Measurements from ENCODE around the gene RNF40.

The RNF40 gene

DNA sequence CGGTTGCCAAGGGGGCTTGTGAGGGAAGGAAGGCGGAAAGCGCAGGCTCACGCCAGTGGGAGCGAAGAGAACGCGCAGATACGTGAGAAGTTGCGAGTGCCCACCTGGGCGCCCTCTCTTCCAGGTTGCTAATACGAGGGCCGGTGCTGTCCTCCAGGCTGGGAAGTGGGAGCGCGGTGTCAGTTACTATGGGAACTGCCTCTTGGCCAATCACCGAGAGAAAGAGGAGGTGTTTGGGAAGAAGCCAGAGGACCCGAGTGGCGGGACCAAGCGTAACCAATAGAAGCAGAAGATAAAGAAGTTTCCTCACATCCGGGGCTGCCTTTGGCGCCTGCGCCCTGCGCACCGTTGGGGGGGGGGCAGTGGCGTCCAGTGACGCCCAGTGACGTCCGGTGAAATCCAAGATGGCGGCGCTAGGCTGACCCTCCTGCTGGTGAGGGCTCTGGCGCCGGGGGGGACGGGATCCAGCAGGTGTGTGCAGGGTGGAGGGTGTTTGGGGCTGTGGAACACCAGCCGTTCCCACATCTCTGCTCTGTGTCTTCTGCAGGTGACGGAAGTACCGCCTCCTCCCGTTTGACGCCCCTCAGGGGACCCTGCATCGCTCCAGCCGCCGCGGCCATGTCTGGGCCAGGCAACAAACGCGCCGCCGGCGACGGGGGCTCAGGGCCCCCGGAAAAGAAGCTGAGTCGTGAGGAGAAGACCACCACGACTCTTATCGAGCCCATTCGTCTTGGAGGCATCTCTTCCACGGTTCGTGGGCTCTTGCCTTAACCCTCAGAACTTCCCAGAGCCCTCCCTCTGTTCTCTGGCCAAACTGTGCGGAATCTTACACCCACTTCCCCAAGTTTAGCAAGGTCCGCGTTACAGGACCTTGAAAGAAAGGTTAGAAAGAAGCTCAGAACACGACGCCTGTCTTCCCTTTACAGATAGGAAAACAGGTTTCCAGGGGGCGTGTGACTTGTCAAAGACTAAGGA, at the start of gene RNF40, which contains the start of gene CFAP119:
RNF40 (plus strand) TSS at position 395 of the 975 bp plus-strand sequence; CDS start at position 619, 224 bp downstream.
CFAP119 (minus strand) TSS at position 135 of the 975 bp plus-strand sequence. CDS start 314 bp downstream, outside the sequence.
- DNase-seq: peak; percentile 86

DNA sequence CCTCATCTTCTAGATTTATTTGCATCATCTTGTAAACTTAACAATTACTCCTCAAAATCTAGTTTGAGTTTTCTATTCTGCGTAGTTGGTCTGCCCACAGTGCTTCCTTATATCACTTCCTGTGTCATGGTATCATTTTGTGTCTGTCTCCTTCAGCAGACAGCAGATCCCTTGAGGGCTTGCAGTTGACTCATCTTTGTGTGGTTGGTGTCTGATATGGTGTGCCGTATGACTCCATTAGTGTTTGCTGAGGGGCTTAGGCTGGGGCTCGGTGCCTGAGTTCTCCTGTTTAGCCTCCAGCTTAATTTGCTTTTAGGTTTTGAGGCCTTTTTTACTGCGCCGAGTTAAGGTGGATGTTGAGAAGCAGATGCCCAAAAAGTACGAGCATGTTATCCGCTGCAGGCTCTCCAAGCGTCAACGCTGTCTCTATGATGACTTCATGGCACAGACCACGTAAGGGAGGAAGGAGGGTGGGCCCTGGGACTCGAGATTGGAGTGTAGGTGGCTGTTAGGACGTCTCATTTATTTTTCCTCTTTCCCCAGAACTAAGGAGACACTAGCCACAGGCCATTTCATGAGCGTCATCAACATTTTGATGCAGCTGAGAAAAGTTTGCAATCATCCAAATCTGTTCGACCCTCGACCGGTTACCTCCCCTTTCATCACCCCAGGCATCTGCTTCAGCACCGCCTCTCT, 46.2 kb upstream of the RNF40 start:
- DNase-seq: no peak

DNA sequence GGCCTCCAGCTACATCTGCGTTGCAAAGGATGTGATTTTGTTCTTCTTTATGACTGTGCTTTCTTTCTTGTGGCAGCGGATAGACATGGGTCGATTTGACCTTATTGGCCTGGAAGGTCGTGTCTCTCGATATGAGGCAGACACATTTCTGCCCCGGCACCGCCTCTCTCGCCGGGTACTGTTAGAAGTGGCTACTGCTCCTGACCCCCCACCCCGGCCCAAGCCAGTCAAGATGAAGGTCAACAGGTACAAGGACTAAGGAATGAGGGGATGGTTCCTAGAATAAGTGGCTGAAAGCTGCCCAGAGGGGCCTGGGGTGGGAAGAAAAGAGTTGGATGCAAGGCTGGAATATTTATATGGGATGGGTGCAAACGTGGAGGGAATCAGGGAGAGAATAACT, 42.0 kb upstream of the RNF40 start:
- no peak for DNase-seq

DNA sequence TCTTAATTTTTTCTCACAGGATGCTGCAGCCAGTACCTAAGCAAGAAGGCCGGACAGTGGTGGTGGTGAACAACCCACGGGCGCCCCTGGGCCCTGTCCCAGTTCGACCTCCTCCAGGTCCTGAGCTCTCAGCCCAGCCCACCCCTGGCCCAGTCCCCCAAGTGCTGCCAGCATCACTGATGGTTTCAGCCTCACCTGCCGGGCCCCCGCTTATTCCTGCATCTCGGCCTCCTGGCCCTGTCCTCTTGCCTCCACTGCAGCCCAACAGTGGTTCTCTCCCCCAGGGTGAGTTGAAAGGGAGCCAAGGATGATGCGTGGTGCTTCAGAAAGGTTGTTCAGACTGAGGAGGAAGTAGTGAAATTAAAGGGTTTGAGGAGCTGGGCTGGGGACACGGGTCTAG, 41.4 kb upstream of the RNF40 start:
- no peak for DNase-seq

DNA sequence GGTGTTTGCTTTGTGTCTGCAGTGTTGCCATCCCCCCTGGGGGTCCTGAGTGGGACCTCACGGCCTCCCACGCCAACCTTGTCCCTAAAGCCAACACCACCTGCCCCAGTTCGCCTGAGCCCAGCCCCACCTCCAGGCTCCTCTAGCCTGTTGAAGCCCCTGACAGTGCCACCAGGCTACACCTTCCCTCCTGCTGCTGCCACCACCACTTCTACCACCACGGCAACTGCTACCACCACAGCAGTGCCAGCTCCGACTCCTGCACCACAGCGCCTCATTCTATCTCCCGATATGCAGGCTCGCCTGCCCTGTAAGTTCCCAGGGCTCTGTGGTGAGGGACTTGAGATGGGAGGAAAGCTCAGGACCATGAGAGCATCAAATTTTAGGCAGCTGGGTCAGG, 41.0 kb upstream of the RNF40 start:
- DNase-seq: no peak

DNA sequence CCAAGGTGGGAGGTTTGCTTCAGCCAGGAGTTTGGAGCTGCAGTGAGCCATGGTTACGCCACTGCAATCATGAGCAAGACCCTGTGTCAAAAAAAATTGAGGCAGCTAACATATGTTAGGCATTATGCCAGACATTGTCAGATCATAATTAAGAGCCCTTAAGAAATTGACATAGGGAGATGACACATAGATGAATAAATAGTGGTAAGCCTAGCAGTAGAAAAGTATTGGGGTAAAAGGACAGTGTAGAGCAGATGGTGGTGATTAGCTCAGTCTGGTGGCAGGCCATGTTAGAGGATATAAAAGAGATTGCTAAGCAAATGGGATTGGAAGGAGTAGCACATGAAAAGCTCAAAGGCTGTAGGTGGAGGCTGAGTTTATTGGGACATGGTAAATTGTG, 40.5 kb upstream of the RNF40 start:
- DNase-seq: no peak

DNA sequence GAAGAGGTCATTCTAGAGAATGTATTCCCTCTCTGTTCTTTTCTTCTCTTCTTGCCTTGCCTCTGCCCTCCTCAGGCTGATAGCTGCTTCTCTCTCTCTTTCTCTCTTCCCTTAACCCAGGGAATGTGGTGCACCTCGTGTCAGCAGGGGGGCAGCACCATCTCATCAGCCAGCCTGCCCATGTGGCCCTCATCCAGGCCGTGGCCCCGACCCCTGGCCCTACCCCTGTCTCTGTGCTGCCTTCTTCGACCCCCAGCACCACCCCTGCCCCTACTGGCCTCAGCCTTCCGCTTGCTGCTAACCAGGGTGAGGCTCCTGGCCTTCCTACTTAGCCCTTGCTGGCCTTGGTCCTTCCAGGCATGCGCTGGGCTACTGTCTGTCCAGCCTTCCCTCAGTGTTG, 39.7 kb upstream of the RNF40 start:
- DNase-seq: no peak

DNA sequence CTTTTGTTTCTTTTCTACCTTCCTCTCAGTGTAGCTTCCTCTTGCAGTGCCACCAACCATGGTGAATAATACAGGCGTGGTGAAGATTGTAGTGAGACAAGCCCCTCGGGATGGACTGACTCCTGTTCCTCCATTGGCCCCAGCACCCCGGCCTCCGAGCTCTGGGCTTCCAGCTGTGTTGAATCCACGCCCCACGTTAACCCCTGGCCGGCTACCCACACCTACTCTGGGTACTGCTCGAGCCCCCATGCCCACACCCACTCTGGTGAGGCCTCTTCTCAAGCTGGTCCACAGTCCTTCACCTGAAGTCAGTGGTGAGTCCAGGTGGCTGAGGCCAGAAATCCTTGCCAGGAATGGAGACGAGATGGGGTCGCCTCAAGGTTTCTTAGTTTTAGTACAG, 39.2 kb upstream of the RNF40 start:
- no peak for DNase-seq

DNA sequence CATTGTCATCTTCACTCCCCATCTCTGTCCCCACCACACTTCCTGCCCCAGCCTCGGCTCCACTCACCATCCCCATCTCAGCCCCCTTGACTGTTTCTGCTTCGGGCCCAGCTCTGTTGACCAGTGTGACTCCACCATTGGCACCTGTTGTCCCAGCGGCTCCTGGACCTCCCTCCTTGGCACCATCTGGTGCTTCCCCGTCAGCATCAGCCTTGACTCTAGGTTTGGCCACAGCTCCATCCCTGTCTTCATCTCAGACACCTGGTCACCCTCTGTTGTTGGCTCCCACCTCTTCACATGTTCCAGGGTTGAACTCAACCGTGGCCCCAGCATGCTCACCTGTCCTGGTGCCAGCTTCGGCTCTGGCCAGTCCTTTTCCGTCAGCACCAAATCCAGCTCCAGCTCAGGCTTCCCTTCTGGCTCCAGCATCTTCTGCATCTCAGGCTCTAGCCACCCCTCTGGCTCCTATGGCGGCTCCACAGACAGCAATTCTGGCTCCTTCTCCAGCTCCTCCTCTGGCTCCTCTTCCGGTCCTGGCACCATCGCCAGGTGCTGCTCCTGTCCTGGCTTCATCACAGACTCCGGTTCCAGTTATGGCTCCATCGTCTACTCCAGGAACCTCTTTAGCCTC, 38.3 kb upstream of the RNF40 start:
- no peak for DNase-seq

DNA sequence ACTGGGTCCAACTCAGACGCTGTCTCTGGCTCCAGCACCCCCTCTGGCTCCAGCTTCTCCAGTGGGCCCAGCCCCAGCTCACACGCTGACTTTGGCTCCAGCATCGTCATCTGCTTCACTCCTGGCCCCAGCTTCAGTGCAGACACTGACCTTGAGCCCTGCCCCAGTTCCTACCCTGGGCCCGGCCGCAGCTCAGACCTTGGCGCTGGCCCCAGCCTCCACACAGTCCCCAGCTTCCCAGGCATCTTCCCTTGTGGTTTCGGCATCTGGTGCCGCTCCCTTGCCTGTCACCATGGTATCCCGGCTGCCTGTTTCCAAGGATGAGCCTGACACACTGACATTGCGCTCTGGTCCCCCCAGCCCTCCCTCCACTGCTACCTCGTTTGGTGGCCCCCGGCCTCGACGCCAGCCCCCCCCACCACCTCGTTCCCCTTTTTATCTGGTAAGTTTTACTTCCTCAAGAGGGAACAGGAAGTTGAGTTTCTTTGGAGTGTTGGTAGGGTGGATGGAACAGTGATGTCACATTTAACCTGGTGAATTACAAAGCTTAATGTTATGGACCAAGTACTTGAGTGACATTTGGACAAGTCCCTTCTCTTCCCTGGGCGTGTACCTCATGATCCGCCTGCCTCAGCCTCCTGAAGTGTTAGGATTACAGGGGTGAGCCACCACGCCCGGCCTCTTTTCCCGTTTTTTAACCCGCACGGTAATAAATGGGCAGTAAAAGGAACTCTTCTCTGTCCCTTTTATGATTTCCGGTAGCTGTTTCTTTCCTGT, 37.3 kb upstream of the RNF40 start:
- no peak for DNase-seq

DNA sequence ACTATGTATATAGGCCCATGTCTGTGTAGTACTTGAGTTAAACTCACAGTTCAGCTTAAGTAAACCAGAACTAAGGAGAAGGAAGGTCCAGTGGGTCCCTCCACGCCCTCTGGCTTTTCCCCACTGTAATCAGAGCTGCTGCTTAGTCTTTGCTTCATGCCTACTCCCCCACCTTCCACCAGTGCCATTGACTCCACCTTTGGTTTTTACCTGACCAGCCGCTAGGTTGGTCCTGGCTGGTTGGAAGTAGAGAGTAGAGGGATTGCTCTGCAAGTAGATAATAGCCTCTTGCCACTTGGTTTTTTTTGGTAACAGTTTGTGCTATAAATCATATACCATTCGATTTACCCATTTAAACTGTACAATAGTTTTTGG, 36.7 kb upstream of the RNF40 start:
- DNase-seq: no peak

DNA sequence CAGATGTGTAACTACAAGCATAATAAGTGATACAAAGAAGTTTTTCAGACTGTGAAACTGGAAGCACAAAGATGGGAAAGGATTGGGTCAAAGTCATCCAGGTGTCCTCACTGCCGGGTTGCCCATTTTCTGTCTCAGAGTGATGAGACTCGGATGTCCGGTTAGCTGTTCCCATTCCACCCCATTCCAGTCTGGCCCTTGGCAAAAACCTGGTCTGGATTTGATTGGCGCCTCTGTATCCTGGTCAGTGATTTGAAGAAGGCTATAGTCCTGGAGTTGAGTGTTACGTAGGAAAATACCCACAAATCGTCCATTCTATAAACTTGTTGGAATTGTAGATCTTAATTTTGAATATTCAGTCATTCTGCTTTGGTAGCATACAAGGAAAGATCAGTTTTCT, 33.8 kb upstream of the RNF40 start:
- no peak for DNase-seq

DNA sequence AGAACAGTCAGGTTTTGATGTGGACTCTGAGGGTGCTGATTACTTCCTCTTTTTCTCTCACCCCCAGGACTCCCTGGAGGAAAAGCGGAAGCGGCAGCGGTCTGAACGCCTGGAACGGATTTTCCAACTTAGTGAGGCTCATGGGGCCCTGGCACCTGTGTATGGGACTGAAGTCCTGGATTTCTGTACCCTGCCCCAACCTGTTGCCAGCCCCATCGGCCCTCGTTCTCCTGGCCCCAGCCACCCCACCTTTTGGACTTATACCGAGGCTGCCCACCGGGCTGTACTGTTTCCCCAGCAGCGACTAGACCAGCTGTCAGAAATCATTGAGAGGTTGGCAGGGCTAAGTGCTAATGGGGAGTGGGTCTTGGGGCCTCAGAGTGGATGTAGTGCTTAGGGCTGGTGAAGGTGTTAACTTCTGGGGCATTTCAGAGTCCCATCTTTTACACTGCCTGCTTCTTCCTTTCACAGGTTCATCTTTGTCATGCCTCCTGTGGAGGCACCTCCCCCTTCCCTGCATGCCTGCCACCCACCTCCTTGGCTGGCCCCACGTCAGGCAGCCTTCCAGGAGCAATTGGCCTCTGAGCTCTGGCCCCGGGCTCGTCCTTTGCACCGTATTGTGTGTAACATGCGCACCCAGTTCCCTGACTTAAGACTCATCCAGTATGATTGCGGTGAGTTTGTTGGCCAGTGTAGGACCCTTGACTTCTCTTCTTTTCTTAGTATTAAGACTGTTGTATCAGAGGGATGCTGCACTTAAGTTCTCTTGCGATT, 33.0 kb upstream of the RNF40 start:
- DNase-seq: no peak

DNA sequence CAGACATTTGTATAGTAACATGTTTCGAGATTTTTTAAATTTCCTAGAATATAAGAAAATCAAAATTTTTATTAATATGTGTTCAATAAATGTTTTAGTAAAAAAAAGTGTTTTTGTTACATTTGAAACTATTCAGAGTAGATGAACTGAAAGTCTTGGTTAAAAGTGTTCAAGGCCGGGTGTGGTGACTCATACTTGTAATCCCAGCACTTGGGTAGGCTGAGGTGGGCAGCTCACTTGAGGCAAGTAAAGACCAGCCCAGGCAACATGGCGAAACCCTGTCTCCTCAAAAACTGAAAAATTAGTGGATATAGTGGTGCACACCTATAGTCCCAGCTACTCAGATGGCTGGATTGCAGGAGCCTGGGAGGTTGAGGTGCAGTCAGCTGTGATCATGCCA, 30.7 kb upstream of the RNF40 start:
- no peak for DNase-seq

DNA sequence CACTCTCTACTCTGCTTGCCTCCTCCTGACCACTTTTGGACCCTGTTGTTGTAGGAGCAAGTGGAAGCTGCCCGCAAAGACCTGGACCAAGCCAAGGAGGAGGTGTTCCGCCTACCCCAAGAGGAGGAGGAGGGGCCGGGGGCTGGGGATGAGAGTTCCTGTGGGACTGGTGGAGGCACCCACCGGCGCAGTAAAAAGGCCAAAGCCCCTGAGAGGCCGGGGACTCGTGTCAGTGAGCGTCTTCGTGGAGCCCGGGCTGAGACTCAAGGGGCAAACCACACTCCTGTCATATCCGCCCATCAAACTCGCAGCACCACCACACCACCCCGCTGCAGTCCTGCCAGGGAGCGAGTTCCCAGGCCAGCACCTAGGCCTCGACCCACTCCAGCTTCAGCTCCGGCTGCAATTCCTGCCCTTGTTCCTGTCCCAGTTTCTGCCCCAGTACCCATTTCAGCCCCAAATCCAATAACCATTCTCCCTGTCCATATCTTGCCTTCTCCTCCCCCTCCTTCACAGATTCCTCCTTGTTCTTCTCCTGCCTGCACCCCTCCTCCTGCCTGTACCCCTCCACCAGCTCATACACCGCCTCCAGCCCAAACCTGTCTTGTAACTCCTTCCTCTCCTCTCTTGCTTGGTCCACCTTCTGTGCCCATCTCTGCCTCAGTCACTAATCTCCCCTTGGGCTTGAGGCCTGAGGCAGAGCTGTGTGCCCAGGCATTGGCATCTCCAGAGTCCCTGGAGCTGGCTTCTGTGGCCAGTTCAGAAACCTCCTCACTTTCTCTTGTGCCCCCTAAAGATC, 24.9 kb upstream of the RNF40 start:
- no peak for DNase-seq

DNA sequence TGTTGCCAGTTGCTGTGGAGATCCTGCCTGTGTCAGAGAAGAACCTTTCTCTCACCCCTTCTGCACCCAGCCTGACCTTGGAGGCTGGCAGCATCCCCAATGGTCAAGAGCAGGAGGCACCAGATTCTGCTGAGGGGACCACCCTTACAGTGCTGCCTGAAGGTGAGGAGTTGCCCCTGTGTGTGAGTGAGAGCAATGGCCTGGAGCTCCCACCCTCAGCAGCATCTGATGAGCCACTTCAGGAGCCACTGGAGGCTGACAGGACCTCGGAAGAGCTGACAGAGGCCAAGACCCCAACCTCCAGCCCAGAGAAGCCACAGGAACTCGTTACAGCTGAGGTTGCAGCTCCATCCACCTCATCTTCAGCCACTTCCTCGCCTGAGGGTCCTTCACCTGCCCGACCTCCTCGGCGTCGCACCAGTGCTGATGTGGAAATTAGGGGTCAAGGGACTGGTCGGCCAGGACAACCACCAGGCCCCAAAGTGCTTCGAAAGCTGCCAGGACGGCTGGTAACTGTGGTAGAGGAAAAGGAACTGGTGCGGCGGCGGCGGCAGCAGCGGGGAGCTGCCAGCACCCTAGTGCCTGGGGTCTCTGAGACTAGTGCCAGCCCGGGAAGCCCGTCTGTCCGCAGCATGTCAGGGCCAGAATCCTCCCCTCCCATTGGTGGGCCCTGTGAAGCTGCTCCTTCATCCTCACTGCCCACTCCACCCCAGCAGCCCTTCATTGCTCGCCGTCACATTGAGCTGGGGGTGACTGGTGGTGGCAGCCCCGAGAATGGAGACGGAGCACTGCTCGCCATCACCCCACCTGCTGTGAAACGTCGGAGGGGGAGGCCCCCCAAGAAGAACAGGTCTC, 24.1 kb upstream of the RNF40 start:
- DNase-seq: no peak

DNA sequence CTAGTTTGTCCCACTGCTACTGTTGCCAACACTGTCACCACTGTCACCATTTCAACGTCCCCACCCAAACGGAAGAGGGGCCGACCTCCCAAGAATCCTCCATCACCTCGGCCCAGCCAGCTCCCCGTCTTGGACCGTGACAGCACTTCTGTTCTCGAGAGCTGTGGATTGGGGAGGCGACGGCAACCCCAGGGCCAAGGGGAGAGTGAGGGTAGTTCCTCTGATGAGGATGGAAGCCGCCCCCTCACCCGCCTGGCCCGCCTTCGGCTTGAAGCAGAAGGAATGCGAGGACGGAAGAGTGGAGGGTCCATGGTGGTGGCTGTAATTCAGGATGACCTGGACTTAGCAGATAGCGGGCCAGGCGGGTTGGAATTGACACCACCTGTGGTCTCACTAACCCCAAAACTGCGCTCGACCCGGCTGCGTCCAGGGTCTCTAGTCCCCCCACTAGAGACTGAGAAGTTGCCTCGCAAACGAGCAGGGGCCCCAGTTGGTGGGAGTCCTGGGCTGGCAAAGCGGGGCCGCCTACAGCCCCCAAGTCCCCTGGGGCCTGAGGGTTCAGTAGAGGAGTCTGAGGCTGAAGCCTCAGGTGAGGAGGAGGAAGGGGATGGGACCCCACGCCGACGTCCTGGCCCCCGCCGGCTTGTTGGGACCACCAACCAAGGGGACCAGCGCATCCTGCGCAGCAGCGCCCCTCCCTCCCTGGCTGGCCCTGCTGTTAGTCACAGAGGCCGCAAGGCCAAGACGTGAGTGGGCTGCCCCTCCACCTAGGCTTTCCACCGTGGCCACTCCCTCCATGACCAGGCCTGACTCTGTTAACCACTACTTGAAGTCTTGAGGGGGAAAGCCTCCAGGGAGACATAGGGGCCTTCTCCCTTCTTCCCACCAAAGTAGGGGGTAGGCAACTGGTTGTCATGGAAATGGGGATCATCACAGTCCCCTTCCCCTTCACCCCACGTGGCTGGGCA, 22.9 kb upstream of the RNF40 start:
- DNase-seq: no peak

DNA sequence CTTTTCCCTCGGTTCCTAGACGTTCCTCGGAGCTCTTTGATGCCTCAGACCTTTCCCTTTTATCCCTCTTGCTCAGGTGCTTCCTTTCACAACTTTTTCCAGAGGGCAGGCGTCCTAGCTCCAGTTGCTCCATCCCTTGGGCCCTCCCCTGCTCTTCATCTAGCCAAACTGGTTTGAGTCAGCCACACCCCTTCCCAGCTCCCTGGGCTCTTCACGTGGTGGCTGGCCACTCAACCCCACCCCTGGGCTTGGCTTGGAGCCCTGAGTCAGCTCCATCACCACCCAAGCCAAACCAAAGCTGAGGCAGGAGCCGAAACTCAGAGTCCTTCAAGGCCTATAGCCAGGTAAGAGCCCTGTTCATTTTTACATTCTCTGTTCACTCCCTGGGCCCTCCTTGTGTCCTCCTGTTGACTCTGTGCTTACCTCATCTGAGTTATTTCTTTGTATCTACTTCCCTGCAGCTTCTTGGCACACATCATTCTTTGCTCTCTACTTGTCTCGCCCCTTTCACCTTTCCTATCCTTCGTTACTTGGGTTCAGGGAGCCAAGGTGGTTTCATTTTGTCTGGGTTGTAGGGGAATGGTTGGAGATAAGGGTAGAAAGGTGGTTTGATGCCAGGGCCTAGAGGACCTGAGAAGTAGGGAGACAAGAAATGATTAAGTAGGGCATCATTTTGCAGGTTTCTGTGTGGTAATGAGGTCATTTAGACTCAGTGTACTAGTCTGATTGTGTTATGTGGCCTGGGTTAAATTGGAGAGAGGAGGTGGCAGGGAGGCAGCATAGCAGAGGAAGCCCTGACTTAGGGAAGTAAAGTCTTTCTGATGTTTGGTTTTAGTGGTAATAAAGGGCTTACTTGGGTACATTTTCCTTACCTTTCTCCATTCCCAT, 21.5 kb upstream of the RNF40 start:
- DNase-seq: peak; percentile 39
